Breast epithelium (tissue), 4 donors: ENCODE data around the gene NRROS. TPM values are rescaled to one million over a fixed set of nuclear protein-coding genes. Genes with fewer than 3 reads are reported as not detected.
"Not testable (repeated sequence)": the region's sequence is repeated elsewhere in the genome, so short reads cannot be mapped to it uniquely, and the experiment has no call there.

Source experiments
- DNase-seq, 2 donors: peaks; one replicate each; pipeline ENCODE4 v3.0.0-alpha.2; 2019; ENCODE audit warnings: low spot score in 2 of 2
- H3K27ac ChIP-seq, 2 donors: fragments of 200-600 bp; sonication (generic) in 1 of 2; one replicate each; pipeline ENCODE4 v1.5.1; 2016 to 2019; ENCODE audit warnings: mild to moderate bottlenecking in 1 of 2
- H3K27me3 ChIP-seq, 2 donors: fragments of 200-600 bp; sonication (generic) in 1 of 2; one replicate each; pipeline versions ENCODE4 v1.5.1 to v1.6.0; 2017 to 2019; ENCODE audit warnings: control low read depth in 1 of 2, mild to moderate bottlenecking in 1 of 2
- H3K36me3 ChIP-seq: fragments of 200-600 bp; one replicate; pipeline ENCODE4 v1.5.1; 2019
- H3K4me1 ChIP-seq, 2 donors: fragments of 200-600 bp; sonication (generic); one replicate each; pipeline ENCODE4 v1.5.1; 2016 to 2019; ENCODE audit warnings: control low read depth in 1 of 2
- H3K4me3 ChIP-seq, 3 donors: fragments of 200-600 bp; sonication (generic); 1 replicate in 2 of 3; 2 replicates in 1 of 3; pipeline ENCODE4 v1.5.1; 2016 to 2019; ENCODE audit warnings: mild to moderate bottlenecking in 3 of 3, moderate library complexity in 2 of 3
- H3K9me3 ChIP-seq, 2 donors: fragments of 200-600 bp; sonication (generic) in 1 of 2; one replicate each; pipeline ENCODE4 v1.5.1; 2016 to 2019; ENCODE audit warnings: control low read depth in 1 of 2
- POLR2A ChIP-seq: fragments of 450-650 bp; IDR thresholded peaks from one replicate; pipeline ENCODE4 v1.6.1; 2016; ENCODE audit warnings: antibody characterized with exemption, mild to moderate bottlenecking, moderate library complexity
- POLR2AphosphoS5 ChIP-seq, 3 donors: sonication (generic); formaldehyde crosslinking; IDR thresholded peaks; one replicate each; pipeline ENCODE4 v1.6.1; 2017; ENCODE audit warnings: antibody characterized with exemption in 3 of 3
- intact Hi-C: fragments of 100-400 bp; cut with DNase I; formaldehyde crosslinking; loops from one replicate; pipeline ENCODE4 v1.15.1; 2023; ENCODE audit warnings: low total_unique reads
- total RNA-seq, 3 donors: library from RNA; depleted of rRNA; stranded (reverse); fragments of >200 nt; gene quantifications; one replicate each; pipeline ENCODE4 v1.1.0, GENCODE V29; 2016
- TF ChIP-seq, protein P1 (sequence below), 3 donors: fragments of 450-650 bp; IDR thresholded peaks; one replicate each; pipeline ENCODE4 v1.5.1; 2016 to 2017; ENCODE audit warnings: antibody characterized with exemption in 3 of 3, mild to moderate bottlenecking in 3 of 3, moderate library complexity in 3 of 3

Gene NRROS
- 10 to 100 TPM in 1 of 3 donors, 1 to 10 TPM in 2; 3.2 to 13.9 (median 4.3) TPM for total RNA-seq

DNA sequence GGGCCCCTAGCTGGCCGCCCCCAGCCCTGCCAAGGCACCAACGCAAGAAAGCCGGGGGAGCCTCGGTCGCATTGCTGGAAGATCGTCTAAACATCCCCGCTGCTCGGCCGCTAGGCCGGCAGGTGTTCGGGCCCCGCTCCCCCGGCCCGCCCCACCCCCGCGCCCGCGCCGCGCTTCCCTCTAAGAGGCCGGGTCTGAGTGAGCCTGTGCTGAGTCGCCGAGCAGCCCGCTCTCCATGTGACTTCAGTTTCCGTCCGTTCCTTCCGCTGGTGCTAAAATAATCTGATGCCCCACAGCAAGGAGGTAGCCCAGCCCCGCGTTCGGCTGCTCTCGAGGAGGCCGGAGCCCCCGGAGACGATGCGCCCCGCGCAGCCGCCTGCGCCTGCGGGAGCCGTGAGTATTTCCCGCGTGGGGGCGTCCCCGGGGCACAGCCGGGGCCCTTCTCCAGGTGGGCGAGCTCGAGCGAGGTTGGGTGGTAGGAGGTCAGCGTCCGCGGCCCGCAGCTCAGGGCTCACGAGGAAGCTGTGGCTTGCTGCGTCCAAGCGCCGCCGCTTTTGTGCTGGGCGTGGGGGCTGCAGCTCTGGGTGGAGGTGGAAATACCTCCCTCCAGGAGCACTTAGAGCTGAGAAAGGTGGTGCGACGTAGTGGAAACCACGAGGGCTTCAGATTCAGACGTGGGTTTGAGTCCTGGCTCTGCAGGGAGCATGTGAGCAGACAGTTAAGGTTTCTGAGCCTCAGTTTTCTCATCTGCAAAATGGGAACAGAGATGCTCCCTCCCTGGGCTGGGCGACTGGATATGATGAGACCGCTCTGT is at the start of gene NRROS:
Gene NRROS (plus strand): TSS at position 212 of the 814 bp plus-strand sequence. CDS start 14,846 bp downstream, outside the sequence.
- peak in 1 of 2 donors; percentile 37 for DNase-seq
- intact Hi-C loops, result no loop called here
- H3K36me3 ChIP-seq, result no peaks in the 10 kb centered on the region
- peak within 1 kb of the TSS; percentile 55 to 71 (median 57) for H3K4me3 ChIP-seq
- H3K4me1 ChIP-seq, result no peaks in the 10 kb centered on the region
- no peaks in the 10 kb centered on the region for H3K9me3 ChIP-seq
- no peaks in the 10 kb centered on the region for H3K27me3 ChIP-seq
- TF ChIP-seq, protein P1, sequence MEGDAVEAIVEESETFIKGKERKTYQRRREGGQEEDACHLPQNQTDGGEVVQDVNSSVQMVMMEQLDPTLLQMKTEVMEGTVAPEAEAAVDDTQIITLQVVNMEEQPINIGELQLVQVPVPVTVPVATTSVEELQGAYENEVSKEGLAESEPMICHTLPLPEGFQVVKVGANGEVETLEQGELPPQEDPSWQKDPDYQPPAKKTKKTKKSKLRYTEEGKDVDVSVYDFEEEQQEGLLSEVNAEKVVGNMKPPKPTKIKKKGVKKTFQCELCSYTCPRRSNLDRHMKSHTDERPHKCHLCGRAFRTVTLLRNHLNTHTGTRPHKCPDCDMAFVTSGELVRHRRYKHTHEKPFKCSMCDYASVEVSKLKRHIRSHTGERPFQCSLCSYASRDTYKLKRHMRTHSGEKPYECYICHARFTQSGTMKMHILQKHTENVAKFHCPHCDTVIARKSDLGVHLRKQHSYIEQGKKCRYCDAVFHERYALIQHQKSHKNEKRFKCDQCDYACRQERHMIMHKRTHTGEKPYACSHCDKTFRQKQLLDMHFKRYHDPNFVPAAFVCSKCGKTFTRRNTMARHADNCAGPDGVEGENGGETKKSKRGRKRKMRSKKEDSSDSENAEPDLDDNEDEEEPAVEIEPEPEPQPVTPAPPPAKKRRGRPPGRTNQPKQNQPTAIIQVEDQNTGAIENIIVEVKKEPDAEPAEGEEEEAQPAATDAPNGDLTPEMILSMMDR (IDR thresholded peaks at IDR 0.05), result no peak
- TF ChIP-seq POLR2AphosphoS5 (IDR thresholded peaks at IDR 0.05) (no peak), POLR2A (no peak)
- peak within 1 kb of the TSS; percentile 41 to 52 for H3K27ac ChIP-seq

DNA sequence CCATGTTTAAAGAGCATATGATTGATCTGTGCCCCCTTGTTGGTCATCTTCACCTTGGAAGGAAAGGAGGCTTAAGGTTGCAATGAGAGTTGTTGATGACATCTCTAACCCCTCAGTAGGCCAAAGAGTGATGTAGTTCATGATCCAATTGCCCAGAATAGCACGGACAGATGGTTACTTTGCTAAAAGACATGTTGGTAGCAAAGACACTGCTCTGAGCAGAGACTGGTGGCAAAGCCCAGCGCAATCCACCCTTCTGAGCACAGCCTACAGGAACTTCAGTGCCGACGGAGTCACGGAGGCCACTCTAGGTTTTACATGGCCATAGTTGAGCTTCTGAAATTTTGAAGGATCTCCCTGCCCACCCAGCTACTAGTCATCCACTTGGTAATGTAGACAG is 49.2 kb upstream of the NRROS start:
- intact Hi-C loops, result no loop called here
- no peaks in the 10 kb centered on the region for H3K4me1 ChIP-seq
- TF ChIP-seq POLR2AphosphoS5 (IDR thresholded peaks at IDR 0.05) (no peak), POLR2A (no peak)
- TF ChIP-seq, protein P1 (IDR thresholded peaks at IDR 0.05), result no peak
- H3K9me3 ChIP-seq, result no peaks in the 10 kb centered on the region
- no peaks in the 10 kb centered on the region for H3K27me3 ChIP-seq
- H3K4me3 ChIP-seq, result no peak overlapping the region
- H3K27ac ChIP-seq, result no peak overlapping the region
- no peak for DNase-seq
- no peaks in the 10 kb centered on the region for H3K36me3 ChIP-seq

DNA sequence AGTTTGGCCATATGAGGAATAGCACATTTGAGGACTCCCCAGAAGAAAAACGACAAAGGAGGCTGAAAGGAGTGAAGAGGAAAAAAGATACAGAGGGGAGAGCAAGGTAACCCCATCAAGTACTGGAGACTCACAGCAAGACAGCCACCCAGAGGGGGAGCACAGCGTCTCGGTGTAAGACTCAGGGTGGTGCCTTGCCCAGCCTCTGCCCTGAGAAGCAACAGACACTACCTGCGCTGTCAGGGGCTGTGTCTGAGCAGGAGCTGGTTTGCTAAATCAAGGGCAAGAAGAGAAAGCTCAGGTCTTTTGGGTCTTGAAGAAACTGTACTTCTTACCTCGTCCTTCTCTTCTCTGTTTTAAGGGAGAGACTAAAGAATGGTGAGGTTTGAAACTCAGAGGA is 43.1 kb upstream of the NRROS start:
- intact Hi-C loops, result no loop called here
- no peak overlapping the region for H3K27ac ChIP-seq
- no peak overlapping the region for H3K4me3 ChIP-seq
- H3K4me1 ChIP-seq, result no peaks in the 10 kb centered on the region
- no peak for DNase-seq
- H3K9me3 ChIP-seq, result no peaks in the 10 kb centered on the region
- no peak for TF ChIP-seq POLR2AphosphoS5 (IDR thresholded peaks at IDR 0.05)
- TF ChIP-seq POLR2A, result no peak
- TF ChIP-seq, protein P1 (IDR thresholded peaks at IDR 0.05), result no peak
- H3K36me3 ChIP-seq, result no peaks in the 10 kb centered on the region
- H3K27me3 ChIP-seq, result peaks cover 0 to 5% of the 10 kb centered on the region in 2 donors

DNA sequence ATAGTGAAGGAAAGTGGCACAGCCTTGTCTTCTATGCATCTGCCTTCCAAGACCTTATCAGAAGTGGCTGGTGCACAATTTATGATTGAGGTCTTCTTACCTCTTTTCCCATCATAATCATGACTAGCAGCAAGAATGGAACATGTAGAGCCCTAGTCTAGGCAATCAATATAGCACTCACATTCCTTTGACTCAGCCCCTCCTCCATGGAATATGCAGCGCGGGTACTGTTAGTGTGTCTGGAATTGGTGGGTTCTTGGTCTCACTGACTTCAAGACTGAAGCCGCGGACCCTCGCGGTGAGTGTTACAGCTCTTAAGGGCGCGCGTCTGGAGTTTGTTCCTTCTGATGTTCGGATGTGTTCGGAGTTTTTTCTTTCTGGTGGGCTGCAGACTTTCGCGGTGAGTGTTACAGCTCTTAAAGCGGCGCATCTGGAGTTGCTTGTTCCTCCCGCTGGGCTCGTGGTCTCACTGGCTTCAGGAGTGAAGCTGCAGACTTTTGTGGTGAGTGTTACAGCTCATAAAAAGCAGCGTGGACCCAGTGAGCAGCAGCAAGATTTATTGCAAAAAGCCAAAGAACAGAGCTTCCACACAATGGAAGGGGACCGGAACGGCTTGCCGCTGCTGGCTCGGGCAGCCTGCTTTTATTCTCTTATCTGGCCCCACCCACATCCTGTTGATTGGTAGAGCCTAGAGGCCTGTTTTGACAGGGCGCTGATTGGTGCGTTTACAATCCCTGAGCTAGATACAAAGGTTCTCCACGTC is 41.3 kb upstream of the NRROS start:
- H3K27ac ChIP-seq, H3K4me1 ChIP-seq, intact Hi-C loops, H3K27me3 ChIP-seq, H3K9me3 ChIP-seq, H3K36me3 ChIP-seq, DNase-seq: not testable (repeated sequence)
- H3K4me3 ChIP-seq, result peak overlapping the region; percentile 11 to 35 (median 11)

DNA sequence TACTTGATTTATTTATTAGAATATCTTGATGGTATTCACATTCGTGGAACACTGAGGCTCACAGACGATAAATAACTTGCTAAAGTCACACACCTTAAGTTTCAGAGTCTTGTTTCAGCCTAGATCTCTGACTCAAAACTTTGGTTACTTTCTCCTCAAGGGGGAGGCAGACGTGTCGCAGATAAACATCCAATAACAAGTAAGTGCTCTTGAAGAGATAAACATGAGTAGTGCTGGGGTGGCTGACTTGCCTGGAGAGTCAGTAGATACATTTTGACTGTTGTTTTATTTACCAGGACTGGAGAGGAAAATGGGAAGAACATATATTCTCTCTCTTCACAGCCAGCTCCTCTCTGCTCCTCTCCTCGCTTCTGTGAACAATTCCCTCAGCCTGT is 39.8 kb upstream of the NRROS start:
- H3K4me1 ChIP-seq, result no peaks in the 10 kb centered on the region
- H3K36me3 ChIP-seq, result no peaks in the 10 kb centered on the region
- H3K4me3 ChIP-seq, result no peak overlapping the region
- intact Hi-C loops, result no loop called here
- H3K27ac ChIP-seq, result no peak overlapping the region
- TF ChIP-seq, protein P1 (IDR thresholded peaks at IDR 0.05), result no peak
- TF ChIP-seq POLR2AphosphoS5 (IDR thresholded peaks at IDR 0.05) (no peak), POLR2A (no peak)
- H3K9me3 ChIP-seq, result no peaks in the 10 kb centered on the region
- peaks cover 0 to 5% of the 10 kb centered on the region in 2 donors for H3K27me3 ChIP-seq
- no peak for DNase-seq
